ENCODE results near the gene CASP7. TPM values are rescaled to one million over a fixed set of nuclear protein-coding genes. Genes with fewer than 3 reads are reported as not detected.

Gene CASP7
- total and polyA plus RNA-seq, 4 experiments from 2014 or later = 16.4 to 23.1 (median 20.5) TPM

GRCh38 chr10:113712024-113712423 is 32.3 kb downstream of the CASP7 start:
- peaks cover 13% of the 10 kb centered on the region for H3K4me1 ChIP-seq (ENCODE audit: insufficient read depth, low read length)
- no peak overlapping the region for H3K4me3 Mint-ChIP-seq
- peaks cover 17 to 41% (median 20%) of the 10 kb centered on the region in 4 donors for H3K4me1 Mint-ChIP-seq
- no peak overlapping the region for H3K27ac Mint-ChIP-seq
- ChIA-PET CTCF (ENCODE audit: partially characterized antibody) (no interaction called here), POLR2A (ENCODE audit: partially characterized antibody) (no interaction called here)
- H3K27me3 Mint-ChIP-seq = no peaks in the 10 kb centered on the region
- no peak for DNase-seq
- intact Hi-C loops (cut with micrococcal nuclease) = no loop called here
- no peak overlapping the region for H3K27ac ChIP-seq (ENCODE audit: low read depth, low read length)
- H3K9me3 ChIP-seq (ENCODE audit: control insufficient read depth in 1 of 2, low read length in 2 of 2) = no peaks in the 10 kb centered on the region
- no peaks in the 10 kb centered on the region for H3K36me3 ChIP-seq (ENCODE audit: insufficient read depth, low read length)
- H3K9me3 Mint-ChIP-seq = no peaks in the 10 kb centered on the region
- no peak overlapping the region for H3K4me3 ChIP-seq (ENCODE audit: low read length in 2 of 2)
- H3K27me3 ChIP-seq (ENCODE audit: insufficient read depth, low read length) = no peaks in the 10 kb centered on the region
- H3K36me3 Mint-ChIP-seq = peaks cover 42 to 46% of the 10 kb centered on the region in 2 donors

- Mint-ChIP-seq H3K9me3 (no peaks in the 10 kb centered on the region), H3K36me3 (peaks cover 47 to 48% of the 10 kb centered on the region in 2 donors), H3K4me1 (peaks cover 11 to 32% (median 14%) of the 10 kb centered on the region in 4 donors), H3K27ac (peak overlapping the region in 2 of 7 donors; percentile 0 to 15), H3K4me3 (peak overlapping the region in 1 of 8 donors; percentile 13), H3K27me3 (no peaks in the 10 kb centered on the region)
- peaks cover 6% of the 10 kb centered on the region for H3K4me1 ChIP-seq (ENCODE audit: insufficient read depth, low read length)
- H3K4me3 ChIP-seq (ENCODE audit: low read length in 2 of 2) = no peak overlapping the region
- intact Hi-C loops (cut with micrococcal nuclease) = no loop called here
- no peaks in the 10 kb centered on the region for H3K9me3 ChIP-seq (ENCODE audit: control insufficient read depth in 1 of 2, low read length in 2 of 2)
- H3K27ac ChIP-seq (ENCODE audit: low read depth, low read length) = no peak overlapping the region
- no peaks in the 10 kb centered on the region for H3K27me3 ChIP-seq (ENCODE audit: insufficient read depth, low read length)
- ChIA-PET POLR2A (ENCODE audit: partially characterized antibody) (no interaction called here), CTCF (ENCODE audit: partially characterized antibody) (no interaction called here)
- no peak for DNase-seq
- no peaks in the 10 kb centered on the region for H3K36me3 ChIP-seq (ENCODE audit: insufficient read depth, low read length)
Observed at GRCh38 chr10:113712755-113713639, 33.3 kb downstream of the CASP7 start.

- intact Hi-C loops (cut with micrococcal nuclease) = no loop called here
- no peak for DNase-seq
- no peaks in the 10 kb centered on the region for H3K9me3 ChIP-seq (ENCODE audit: control insufficient read depth in 1 of 2, low read length in 2 of 2)
- POLR2A ChIA-PET (ENCODE audit: partially characterized antibody) = no interaction called here
- H3K4me3 ChIP-seq (ENCODE audit: low read length in 2 of 2) = no peak overlapping the region
- CTCF ChIA-PET (ENCODE audit: partially characterized antibody) = no interaction called here
- no peaks in the 10 kb centered on the region for H3K27me3 Mint-ChIP-seq
- no peak overlapping the region for H3K4me3 Mint-ChIP-seq
- peaks cover 50 to 52% of the 10 kb centered on the region in 2 donors for H3K36me3 Mint-ChIP-seq
- H3K27ac ChIP-seq (ENCODE audit: low read depth, low read length) = no peak overlapping the region
- peaks cover under 1% of the 10 kb centered on the region for H3K4me1 ChIP-seq (ENCODE audit: insufficient read depth, low read length)
- H3K27me3 ChIP-seq (ENCODE audit: insufficient read depth, low read length) = no peaks in the 10 kb centered on the region
- H3K4me1 Mint-ChIP-seq = peaks cover 5 to 26% (median 11%) of the 10 kb centered on the region in 4 donors
- H3K36me3 ChIP-seq (ENCODE audit: insufficient read depth, low read length) = no peaks in the 10 kb centered on the region
- no peaks in the 10 kb centered on the region for H3K9me3 Mint-ChIP-seq
- peak overlapping the region in 1 of 7 donors; percentile 15 for H3K27ac Mint-ChIP-seq
Observed at GRCh38 chr10:113713640-113713982, 33.9 kb downstream of the CASP7 start.

GRCh38 chr10:113716109-113716910 is 36.6 kb downstream of the CASP7 start:
- CTCF ChIA-PET (ENCODE audit: partially characterized antibody) = interaction anchor here (1.6 kb wide), 1 partner anchor 10 kb away, joined by 12 read pairs; no protein-coding TSS in a partner anchor
- Histone ChIP-seq H3K9me3 (ENCODE audit: control insufficient read depth in 1 of 2, low read length in 2 of 2) (no peaks in the 10 kb centered on the region), H3K36me3 (ENCODE audit: insufficient read depth, low read length) (peaks cover 2% of the 10 kb centered on the region), H3K27me3 (ENCODE audit: insufficient read depth, low read length) (no peaks in the 10 kb centered on the region), H3K4me3 (ENCODE audit: low read length in 2 of 2) (no peak overlapping the region), H3K4me1 (ENCODE audit: insufficient read depth, low read length) (no peaks in the 10 kb centered on the region), H3K27ac (ENCODE audit: low read depth, low read length) (no peak overlapping the region)
- intact Hi-C loops (cut with micrococcal nuclease) = no loop called here
- DNase-seq = no peak
- POLR2A ChIA-PET (ENCODE audit: partially characterized antibody) = no interaction called here
- Mint-ChIP-seq H3K4me1 (peaks cover 0 to 5% (median under 1%) of the 10 kb centered on the region in 4 donors), H3K27ac (no peak overlapping the region), H3K9me3 (no peaks in the 10 kb centered on the region), H3K36me3 (peaks cover 59 to 67% of the 10 kb centered on the region in 2 donors), H3K27me3 (no peaks in the 10 kb centered on the region), H3K4me3 (no peak overlapping the region)

GRCh38 chr10:113718969-113719822 is 39.5 kb downstream of the CASP7 start:
- no peak for DNase-seq
- peaks cover 72 to 74% of the 10 kb centered on the region in 2 donors for H3K36me3 Mint-ChIP-seq
- intact Hi-C loops (cut with micrococcal nuclease) = no loop called here
- H3K36me3 ChIP-seq (ENCODE audit: insufficient read depth, low read length) = peaks cover 13% of the 10 kb centered on the region
- no peaks in the 10 kb centered on the region for H3K27me3 Mint-ChIP-seq
- H3K4me1 ChIP-seq (ENCODE audit: insufficient read depth, low read length) = no peaks in the 10 kb centered on the region
- no peak overlapping the region for H3K27ac Mint-ChIP-seq
- CTCF ChIA-PET (ENCODE audit: partially characterized antibody) = no interaction called here
- no peaks in the 10 kb centered on the region for H3K4me1 Mint-ChIP-seq
- no peaks in the 10 kb centered on the region for H3K9me3 Mint-ChIP-seq
- POLR2A ChIA-PET (ENCODE audit: partially characterized antibody) = no interaction called here
- H3K4me3 Mint-ChIP-seq = no peak overlapping the region
- H3K27me3 ChIP-seq (ENCODE audit: insufficient read depth, low read length) = no peaks in the 10 kb centered on the region
- no peak overlapping the region for H3K27ac ChIP-seq (ENCODE audit: low read depth, low read length)
- no peak overlapping the region for H3K4me3 ChIP-seq (ENCODE audit: low read length in 2 of 2)
- no peaks in the 10 kb centered on the region for H3K9me3 ChIP-seq (ENCODE audit: control insufficient read depth in 1 of 2, low read length in 2 of 2)

- no peaks in the 10 kb centered on the region for H3K9me3 ChIP-seq (ENCODE audit: control insufficient read depth in 1 of 2, low read length in 2 of 2)
- Mint-ChIP-seq H3K9me3 (no peaks in the 10 kb centered on the region), H3K4me3 (no peak overlapping the region), H3K27me3 (no peaks in the 10 kb centered on the region), H3K4me1 (no peaks in the 10 kb centered on the region), H3K27ac (no peak overlapping the region), H3K36me3 (peaks cover 79 to 82% of the 10 kb centered on the region in 2 donors)
- H3K27ac ChIP-seq (ENCODE audit: low read depth, low read length) = no peak overlapping the region
- ChIA-PET POLR2A (ENCODE audit: partially characterized antibody) (no interaction called here), CTCF (ENCODE audit: partially characterized antibody) (no interaction called here)
- no peaks in the 10 kb centered on the region for H3K27me3 ChIP-seq (ENCODE audit: insufficient read depth, low read length)
- peaks cover 24% of the 10 kb centered on the region for H3K36me3 ChIP-seq (ENCODE audit: insufficient read depth, low read length)
- intact Hi-C loops (cut with micrococcal nuclease) = no loop called here
- no peak for DNase-seq
- no peak overlapping the region for H3K4me3 ChIP-seq (ENCODE audit: low read length in 2 of 2)
- H3K4me1 ChIP-seq (ENCODE audit: insufficient read depth, low read length) = no peaks in the 10 kb centered on the region
Observed at GRCh38 chr10:113720386-113720785, 40.7 kb downstream of the CASP7 start.

Data from CD4-positive, alpha-beta memory T cell (primary cell).